CD4-positive, alpha-beta T cell treated with Interleukin-6 for 4 hours (primary cell): Measurements from ENCODE around the gene RASL12.
"Not testable (repeated sequence)": the region's sequence is repeated elsewhere in the genome, so short reads cannot be mapped to it uniquely, and the experiment has no call there.

Experiments used
- DNase-seq: peaks from one replicate; pipeline ENCODE4 v3.0.0-alpha.2; 2020; ENCODE audit warnings: mixed read lengths

Gene RASL12

DNA sequence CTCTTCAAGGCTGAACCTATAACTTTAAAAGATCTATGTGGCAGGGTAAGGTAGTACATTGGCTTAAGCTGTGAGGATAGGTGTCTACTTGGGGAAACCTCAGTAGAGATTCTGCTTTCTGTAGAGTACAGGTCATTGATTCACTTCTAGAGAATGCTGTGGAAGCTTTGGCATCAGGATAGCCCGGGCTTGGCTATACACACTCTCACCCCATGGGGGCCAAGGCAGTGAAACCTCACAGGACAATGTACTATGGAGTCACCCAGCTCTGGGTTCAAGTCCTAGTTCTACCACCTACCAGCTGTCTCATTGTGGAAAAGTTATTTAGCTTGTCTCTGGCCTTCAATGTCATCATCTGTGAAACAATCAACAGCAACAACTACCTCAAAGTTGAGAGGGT, 47.4 kb downstream of the RASL12 start:
- DNase-seq: no peak

DNA sequence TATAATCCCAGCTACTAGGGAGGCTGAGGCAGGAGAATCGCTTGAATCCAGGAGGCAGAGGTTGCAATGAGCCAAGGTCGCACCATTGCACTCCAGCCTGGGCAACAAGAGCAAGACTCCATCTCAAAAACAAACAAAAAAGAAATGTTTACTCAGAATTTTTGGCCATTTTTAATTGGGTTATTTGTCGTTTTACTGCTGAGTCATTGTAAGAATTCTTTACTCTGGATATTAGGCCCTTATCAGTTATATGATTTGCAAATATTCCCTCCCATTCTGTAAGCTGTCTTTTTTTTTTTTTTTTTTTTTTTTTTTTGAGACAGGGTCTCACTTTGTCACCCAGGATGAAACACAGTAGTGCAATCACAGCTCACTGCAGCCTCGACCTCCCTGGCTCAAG, 56.6 kb downstream of the RASL12 start:
- not testable (repeated sequence) for DNase-seq

- no peak for DNase-seq
These were observed 58.8 kb downstream of the RASL12 start for GRCh38 chr15:65008983-65009382.

DNA sequence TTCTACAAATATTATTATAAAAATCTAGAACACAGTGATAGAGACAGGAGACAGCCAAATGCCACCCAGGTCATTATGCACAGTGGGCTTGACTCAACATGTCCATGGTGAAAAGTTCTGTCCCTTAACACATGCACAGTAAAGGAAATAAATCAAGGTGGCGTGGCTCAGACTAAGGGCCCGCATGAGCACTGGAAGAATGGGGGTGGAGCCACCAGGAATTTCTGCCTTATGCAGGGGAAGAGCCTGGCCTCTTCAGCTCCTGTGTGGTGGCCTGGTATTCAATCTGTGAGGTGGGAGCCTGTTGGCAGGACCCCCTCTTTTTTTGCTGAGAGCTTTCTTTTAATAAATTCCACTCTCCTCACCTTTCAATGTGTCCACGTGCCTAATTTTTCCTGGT, 60.9 kb downstream of the RASL12 start:
- no peak for DNase-seq

DNA sequence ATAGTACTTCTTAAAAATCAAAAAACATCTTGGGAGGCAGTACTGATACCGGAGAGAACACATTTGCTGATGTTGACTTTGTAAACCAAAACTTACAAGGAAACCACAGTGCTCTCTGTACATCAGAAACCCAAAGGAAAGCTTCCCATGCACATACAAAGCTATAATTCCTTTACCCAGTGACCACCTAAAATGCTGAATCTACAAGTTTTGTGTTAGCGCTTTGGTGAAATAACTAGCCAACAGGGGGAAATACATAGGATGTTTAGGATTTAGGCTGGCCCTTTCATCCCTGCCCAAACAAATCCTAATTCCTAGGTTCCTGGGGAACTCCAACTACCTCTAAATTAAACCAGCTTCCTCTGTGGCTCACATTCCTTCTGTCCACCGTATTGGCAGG, 62.8 kb downstream of the RASL12 start:
- DNase-seq: no peak
